Measurements from ENCODE around the gene CNNM2.
A peak's percentile ranks its signal among the peaks of the same experiment; 100 is the strongest.

The CNNM2 gene

GRCh38 chr10:102917962-102918816, at the start of gene CNNM2:
Gene CNNM2 (plus strand): TSS chr10:102918294. CDS start chr10:102918481, 187 bp downstream.
- peak; percentile 100 for DNase-seq (ENCODE audit: low spot score)

- DNase-seq (ENCODE audit: low spot score), result peak; percentile 35
Measured at GRCh38 chr10:102868911-102869257, 49.2 kb upstream of the CNNM2 start.

GRCh38 chr10:102869258-102870198, 48.6 kb upstream of the CNNM2 start, which contains the start of gene AS3MT:
Gene AS3MT (plus strand): TSS chr10:102869470. CDS start chr10:102869593, 123 bp downstream.
- peak; percentile 48 for DNase-seq (ENCODE audit: low spot score)

- DNase-seq (ENCODE audit: low spot score), result no peak
Measured at GRCh38 chr10:102870221-102870620, 47.9 kb upstream of the CNNM2 start.

GRCh38 chr10:102872163-102872562, 45.9 kb upstream of the CNNM2 start:
- no peak for DNase-seq (ENCODE audit: low spot score)

- DNase-seq (ENCODE audit: low spot score), result no peak
Measured at GRCh38 chr10:102876747-102877153, 41.3 kb upstream of the CNNM2 start.

GRCh38 chr10:102878629-102879028, 39.5 kb upstream of the CNNM2 start:
- no peak for DNase-seq (ENCODE audit: low spot score)

GRCh38 chr10:102880256-102880655, 37.8 kb upstream of the CNNM2 start:
- no peak for DNase-seq (ENCODE audit: low spot score)

- no peak for DNase-seq (ENCODE audit: low spot score)
Measured at GRCh38 chr10:102888048-102888447, 30.0 kb upstream of the CNNM2 start.

GRCh38 chr10:102894466-102895213, 23.5 kb upstream of the CNNM2 start:
- DNase-seq (ENCODE audit: low spot score), result no peak

GRCh38 chr10:102900006-102900405, 18.1 kb upstream of the CNNM2 start:
- DNase-seq (ENCODE audit: low spot score), result no peak

GRCh38 chr10:102904346-102904745, 13.7 kb upstream of the CNNM2 start:
- DNase-seq (ENCODE audit: low spot score), result no peak

- no peak for DNase-seq (ENCODE audit: low spot score)
Measured at GRCh38 chr10:102906507-102906906, 11.6 kb upstream of the CNNM2 start.

- DNase-seq (ENCODE audit: low spot score), result no peak
Measured at GRCh38 chr10:102914781-102915180, 3.3 kb upstream of the CNNM2 start.

GRCh38 chr10:102916173-102916572, 1.9 kb upstream of the CNNM2 start:
- DNase-seq (ENCODE audit: low spot score), result peak; percentile 10

- DNase-seq (ENCODE audit: low spot score), result peak; percentile 79
Measured at GRCh38 chr10:102917314-102917961, 656 bp upstream of the CNNM2 start.

- peak; percentile 26 for DNase-seq (ENCODE audit: low spot score)
Measured at GRCh38 chr10:102918817-102919245, 737 bp downstream of the CNNM2 start.

- peak; percentile 39 for DNase-seq (ENCODE audit: low spot score)
Measured at GRCh38 chr10:102919246-102919959, 1.3 kb downstream of the CNNM2 start.

- peak; percentile 40 for DNase-seq (ENCODE audit: low spot score)
Measured at GRCh38 chr10:102919992-102920739, 2.1 kb downstream of the CNNM2 start.

GRCh38 chr10:102923601-102924000, 5.5 kb downstream of the CNNM2 start:
- no peak for DNase-seq (ENCODE audit: low spot score)
